Gastrocnemius medialis (tissue), 4 donors: ENCODE data around the gene VIPR2.

Experiments
- POLR2A ChIP-seq, 2 donors: fragments of 450-650 bp; IDR thresholded peaks; one replicate each; pipeline ENCODE4 v1.6.1; 2017; ENCODE audit warnings: antibody characterized with exemption in 2 of 2, mild to moderate bottlenecking in 2 of 2, moderate library complexity in 2 of 2
- TF ChIP-seq, protein P1 (sequence below), 5 experiments: fragments of 450-650 bp in 3 of 5; fragments of 200-600 bp in 2 of 5; sonication (generic) in 2 of 5; IDR thresholded peaks in 4 of 5; conservative IDR thresholded peaks in 1 of 5; 1 replicate in 4 of 5; 2 replicates in 1 of 5; pipeline ENCODE4 v1.5.1; 2016 to 2019; ENCODE audit warnings: antibody characterized with exemption in 5 of 5, mild to moderate bottlenecking in 3 of 5, moderate library complexity in 3 of 5

DNA sequence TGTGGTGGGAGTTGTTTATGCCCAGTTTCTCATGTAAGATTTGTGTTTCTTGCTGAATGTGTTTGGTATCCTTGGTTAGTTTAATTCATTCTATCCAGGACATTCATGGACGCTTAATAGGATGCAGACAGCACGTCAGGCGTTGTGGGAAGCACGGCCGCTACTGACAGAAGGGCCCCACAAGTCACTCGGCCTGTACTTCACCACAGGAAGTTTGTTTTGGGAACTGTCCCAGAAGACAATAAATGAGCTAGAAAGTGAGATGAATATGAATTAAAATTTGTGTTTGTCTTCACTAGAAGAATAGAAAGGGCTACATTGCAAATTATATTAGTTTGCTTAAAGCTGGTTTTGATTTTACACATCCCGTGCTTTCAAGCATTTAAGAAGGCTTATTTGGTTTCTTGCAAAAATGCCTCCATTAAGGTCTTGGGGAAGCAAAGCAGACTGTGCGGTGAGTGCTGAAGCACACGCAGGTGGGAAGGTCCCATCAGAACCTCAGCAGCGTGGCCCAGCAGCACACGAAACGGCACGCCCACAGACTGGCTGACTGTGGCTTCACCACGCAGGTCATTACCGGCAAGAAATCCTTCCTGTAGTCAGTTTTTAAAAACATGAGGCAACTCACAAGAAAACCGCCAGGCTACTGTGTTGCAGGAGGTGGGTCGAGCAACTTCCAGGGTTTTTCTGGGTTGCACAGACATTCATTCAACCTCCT is 74.1 kb downstream of the VIPR2 start:
- TF ChIP-seq, protein P1, sequence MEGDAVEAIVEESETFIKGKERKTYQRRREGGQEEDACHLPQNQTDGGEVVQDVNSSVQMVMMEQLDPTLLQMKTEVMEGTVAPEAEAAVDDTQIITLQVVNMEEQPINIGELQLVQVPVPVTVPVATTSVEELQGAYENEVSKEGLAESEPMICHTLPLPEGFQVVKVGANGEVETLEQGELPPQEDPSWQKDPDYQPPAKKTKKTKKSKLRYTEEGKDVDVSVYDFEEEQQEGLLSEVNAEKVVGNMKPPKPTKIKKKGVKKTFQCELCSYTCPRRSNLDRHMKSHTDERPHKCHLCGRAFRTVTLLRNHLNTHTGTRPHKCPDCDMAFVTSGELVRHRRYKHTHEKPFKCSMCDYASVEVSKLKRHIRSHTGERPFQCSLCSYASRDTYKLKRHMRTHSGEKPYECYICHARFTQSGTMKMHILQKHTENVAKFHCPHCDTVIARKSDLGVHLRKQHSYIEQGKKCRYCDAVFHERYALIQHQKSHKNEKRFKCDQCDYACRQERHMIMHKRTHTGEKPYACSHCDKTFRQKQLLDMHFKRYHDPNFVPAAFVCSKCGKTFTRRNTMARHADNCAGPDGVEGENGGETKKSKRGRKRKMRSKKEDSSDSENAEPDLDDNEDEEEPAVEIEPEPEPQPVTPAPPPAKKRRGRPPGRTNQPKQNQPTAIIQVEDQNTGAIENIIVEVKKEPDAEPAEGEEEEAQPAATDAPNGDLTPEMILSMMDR (IDR thresholded peaks at IDR 0.05 in 4 of 5, conservative IDR thresholded peaks at IDR 0.05 in 1 of 5), result no peak
- TF ChIP-seq POLR2A (IDR thresholded peaks at IDR 0.05), result no peak
